GM12878 (cell line): ENCODE data around the gene KRT72. TPM values are rescaled to one million over a fixed set of nuclear protein-coding genes. Genes with fewer than 3 reads are reported as not detected.
A peak's percentile ranks its signal among the peaks of the same experiment; 100 is the strongest.

Experiments used
- ATAC-seq: fragments of 200-7000 bp; cut with Tn5 transposase; 3 replicates; pipeline ENCODE4 v1.9.1; 2020; ENCODE audit warnings: mild to moderate bottlenecking, moderate library complexity
- BruUV-seq: library from RNA; stranded (reverse); fragments of 400-500 nt; replicated peaks from 2 replicates; lab custom pipeline; 2021; lab: Mats Ljungman, UMichigan
- CTCF ChIA-PET: fragments of 300-600 bp; sonication (Branson Sonifier 250); formaldehyde crosslinking; extraction: SDS; loops from one replicate; lab custom pipeline; 2021; ENCODE audit warnings: inconsistent platforms; lab: Yijun Ruan, JAX
- POLR2A ChIA-PET: fragments of 350-600 bp; formaldehyde crosslinking; extraction: SDS; loops from one replicate; lab custom pipeline; 2021; ENCODE audit warnings: inconsistent platforms; lab: Charles Lee
- RAD21 ChIA-PET: fragments of 300-600 bp; sonication (Branson Sonifier 250); formaldehyde crosslinking; loops from one replicate; lab custom pipeline; 2023; ENCODE audit warnings: antibody characterized with exemption; ENCODE audit not compliant: unreplicated experiment; lab: Charles Lee
- SMC1A ChIA-PET: fragments of 300-600 bp; sonication (Branson Sonifier 250); formaldehyde crosslinking; loops from one replicate; lab custom pipeline; 2023; ENCODE audit not compliant: unreplicated experiment, uncharacterized antibody; lab: Charles Lee
- DNase-seq: peaks from one replicate; pipeline ENCODE4 v3.0.0-alpha.2; 2011; ENCODE audit warnings: low read depth, low spot score
- FAIRE-seq: peaks from 3 replicates; lab custom pipeline; 2011; peaks lifted over from hg19 to GRCh38; lab: Jason Lieb, UNC
- H2AFZ ChIP-seq: 2 replicates; pipeline ENCODE4 v1.6.0; 2011; ENCODE audit warnings: low read depth, low read length, control low read depth; ENCODE audit not compliant: control insufficient read depth
- H3K27ac ChIP-seq: 2 replicates; pipeline ENCODE4 v1.5.1; 2011; ENCODE audit warnings: control low read depth; ENCODE audit not compliant: control insufficient read depth, insufficient read depth
- H3K27me3 ChIP-seq, 2 experiments: replicated peaks in 1 of 2; 2 replicates each; pipeline versions ENCODE4 v1.6.0 to v1.6.1; 2011; ENCODE audit warnings: low read length in 1 of 2; ENCODE audit not compliant: control insufficient read depth in 2 of 2, insufficient read depth in 2 of 2
- H3K36me3 ChIP-seq, 2 experiments: 2 replicates each; pipeline ENCODE4 v1.5.1; 2011; ENCODE audit warnings: low read length in 1 of 2; ENCODE audit not compliant: control insufficient read depth in 2 of 2, insufficient read depth in 2 of 2
- H3K4me1 ChIP-seq: 2 replicates; pipeline ENCODE4 v1.6.1; 2011; ENCODE audit warnings: mild to moderate bottlenecking, low read length, moderate library complexity, mixed read lengths; ENCODE audit not compliant: control insufficient read depth, insufficient read depth
- H3K4me2 ChIP-seq: 2 replicates; pipeline ENCODE4 v1.6.0; 2011; ENCODE audit warnings: control low read depth; ENCODE audit not compliant: control insufficient read depth, insufficient read depth
- H3K4me3 ChIP-seq: fragments of 200-600 bp; sonication (generic); 2 replicates; pipeline ENCODE4 v1.5.1; 2016
- H3K79me2 ChIP-seq: 2 replicates; pipeline ENCODE4 v1.6.0; 2011; ENCODE audit warnings: low read length; ENCODE audit not compliant: control insufficient read depth, insufficient read depth
- H3K9ac ChIP-seq: 2 replicates; pipeline ENCODE4 v1.8.0; 2011; ENCODE audit warnings: low read length, control low read depth, mixed read lengths; ENCODE audit not compliant: control insufficient read depth, insufficient read depth
- H3K9me3 ChIP-seq: replicated peaks from 3 replicates; pipeline ENCODE4 v1.5.1; 2011; ENCODE audit warnings: mild to moderate bottlenecking, low read length; ENCODE audit not compliant: control insufficient read depth, insufficient read depth
- H4K20me1 ChIP-seq: 2 replicates; pipeline ENCODE4 v1.6.0; 2011; ENCODE audit not compliant: control insufficient read depth, insufficient read depth
- ELK1 ChIP-seq: IDR thresholded peaks from 2 replicates; pipeline ENCODE4 v1.6.1; 2012; ENCODE audit warnings: low read depth, low read length, improper control_type of control experiment
- NKRF ChIP-seq: fragments of 450-650 bp; conservative IDR thresholded peaks from 2 replicates; pipeline ENCODE4 v1.6.1; 2017; ENCODE audit warnings: mild to moderate bottlenecking, moderate library complexity
- SMAD5 ChIP-seq: IDR thresholded peaks from 2 replicates; pipeline ENCODE4 v1.6.1; 2016; ENCODE audit warnings: antibody characterized with exemption, low read depth
- ZZZ3 ChIP-seq: IDR thresholded peaks from 2 replicates; pipeline ENCODE4 v1.6.1; 2011; ENCODE audit warnings: low read depth; ENCODE audit not compliant: control insufficient read depth, insufficient read length
- WGBS: methylation state at CpG from one replicate; pipeline ENCODE4 v1.1.6; 2016; ENCODE audit warnings: low lambda C conversion rate; ENCODE audit not compliant: insufficient replicate concordance, insufficient coverage; ENCODE audit errors: missing lambda C conversion rate; 5-methylcytosine and 5-hydroxymethylcytosine counted together
- in situ Hi-C: fragments of 300-500 bp; cut with MboI; formaldehyde crosslinking; loops from 9 replicates; pipeline ENCODE4 v1.14.3; 2018; ENCODE audit warnings: mixed read lengths
- intact Hi-C: fragments of 100-400 bp; cut with micrococcal nuclease; formaldehyde crosslinking; loops from one replicate; pipeline ENCODE4 v1.14.2; 2022; ENCODE audit not compliant: unreplicated experiment
- polyA plus RNA-seq, 11 experiments: library from polyadenylated mRNA; depleted of rRNA in 4 of 11; unstranded in 6 of 11; stranded (reverse) in 5 of 11; fragments of >200 nt; fragmentation: Nextera tagmentation in 4 of 11; fragmentation: Illumina TruSeq in 1 of 11; extraction: Ambion mirVana in 4 of 11; extraction: Trizol in 1 of 11; gene quantifications; 1 replicate in 1 of 11; 2 replicates in 10 of 11; pipeline versions ENCODE4 v1.2.1 to v1.2.3, GENCODE V29; 2011 to 2016; ENCODE audit warnings: inconsistent platforms in 2 of 11, missing spikeins in 2 of 11, low read depth in 1 of 11
- total RNA-seq, 4 experiments: library from RNA; depleted of rRNA in 3 of 4; stranded (reverse); fragments of >200 nt in 3 of 4; fragmentation: Illumina TruSeq in 1 of 4; extraction: Trizol in 1 of 4; gene quantifications; 2 replicates each; pipeline versions ENCODE4 v1.2.1 to v1.2.3, GENCODE V29; 2013 to 2021

The KRT72 gene
- total and polyA plus RNA-seq, 10 of the 15 experiments (the other 5 are each of a cell fraction or from before 2014, with no cell fraction given), result not detected

GRCh38 chr12:52546126-52546525, 55.1 kb downstream of the KRT72 start (continued):
- no peak for TF ChIP-seq SMAD5
- TF ChIP-seq ELK1, result no peak

GRCh38 chr12:52543985-52544883, 57.0 kb downstream of the KRT72 start:
- ChIA-PET CTCF (no interaction called here), POLR2A (no interaction called here), RAD21 (interaction anchor here (0.6 kb wide), 1 partner anchor 695 kb away, joined by 3 read pairs; no protein-coding TSS in a partner anchor), SMC1A (no interaction called here)
- Histone ChIP-seq H3K27ac (no peak overlapping the region), H3K4me2 (no peak overlapping the region), H3K4me1 (no peaks in the 10 kb centered on the region), H4K20me1 (no peaks in the 10 kb centered on the region), H3K4me3 (no peak overlapping the region), H3K27me3 (peaks cover 0 to 4% of the 10 kb centered on the region in 2 experiments; a peak in 1 of 4 replicates), H3K9me3 (no peaks in the 10 kb centered on the region), H3K79me2 (no peaks in the 10 kb centered on the region), H2AFZ (no peak overlapping the region), H3K36me3 (no peaks in the 10 kb centered on the region), H3K9ac (no peak overlapping the region)
- WGBS, result 44% methylated on average over 16 of the region's 17 CpGs
- TF ChIP-seq ZZZ3 (no peak), NKRF (no peak)
- in situ Hi-C loops, result no loop called here
- no TSS peak for BruUV-seq
- intact Hi-C loops, result no loop called here
- FAIRE-seq, result no peak
- ATAC-seq, result 0 out of 3 replicates have a peak, but pooled peaks have one; percentile 25
- no peak for DNase-seq
